ENCODE results near the gene MEX3B. TPM values are rescaled to one million over a fixed set of nuclear protein-coding genes. Genes with fewer than 3 reads are reported as not detected.
"Not testable (repeated sequence)": the region's sequence is repeated elsewhere in the genome, so short reads cannot be mapped to it uniquely, and the experiment has no call there.

The MEX3B gene
- total and polyA plus RNA-seq, 2 donors (not counting 1 experiment from before 2014, with no cell fraction given) = 2.6 to 8.1 TPM

- Histone ChIP-seq H3K9ac (ENCODE audit: insufficient read depth, low read length) (no peak overlapping the region), H3K4me3 (replicated peaks in 1 of 4; ENCODE audit: control extremely low read depth in 1 of 4, insufficient read depth in 1 of 4, low read depth in 3 of 4, low read length in 4 of 4) (no peak overlapping the region), H3K4me1 (ENCODE audit: control insufficient read depth, extremely low read depth, insufficient read depth, low read length) (no peaks in the 10 kb centered on the region), H3K9me3 (ENCODE audit: control insufficient read depth, insufficient read depth, low read depth, low read length) (no peaks in the 10 kb centered on the region), H3K79me2 (ENCODE audit: control insufficient read depth, insufficient read depth, low read length) (no peaks in the 10 kb centered on the region), H3K36me3 (ENCODE audit: control insufficient read depth, insufficient read depth, low read length) (no peaks in the 10 kb centered on the region), H3K27me3 (ENCODE audit: control insufficient read depth, insufficient read depth, low read length) (no peaks in the 10 kb centered on the region), H3K27ac (ENCODE audit: insufficient read depth, low read length) (no peak overlapping the region), H2AFZ (ENCODE audit: low read length) (no peak overlapping the region), H4K20me1 (ENCODE audit: control insufficient read depth, extremely low read depth, insufficient read depth, low read length) (no peaks in the 10 kb centered on the region), H3K4me2 (ENCODE audit: extremely low read depth, insufficient read depth, low read length) (no peak overlapping the region)
- DNase-seq (ENCODE audit: low read depth in 2 of 2) = no peak
- no peak for TF ChIP-seq CTCF (conservative IDR thresholded peaks at IDR 0.05 in 1 of 2, IDR thresholded peaks at IDR 0.05 in 1 of 2; ENCODE audit: low read depth in 1 of 2, low read length in 2 of 2)
- no peak for TF ChIP-seq EZH2 (IDR thresholded peaks at IDR 0.05; ENCODE audit: low read length, missing control alignments)
Observed at GRCh38 chr15:82005239-82005638, 40.6 kb downstream of the MEX3B start.

- Histone ChIP-seq H3K4me1 (ENCODE audit: control insufficient read depth, extremely low read depth, insufficient read depth, low read length) (no peaks in the 10 kb centered on the region), H3K36me3 (ENCODE audit: control insufficient read depth, insufficient read depth, low read length) (no peaks in the 10 kb centered on the region), H3K4me3 (replicated peaks in 1 of 4; ENCODE audit: control extremely low read depth in 1 of 4, insufficient read depth in 1 of 4, low read depth in 3 of 4, low read length in 4 of 4) (no peak overlapping the region), H3K79me2 (ENCODE audit: control insufficient read depth, insufficient read depth, low read length) (no peaks in the 10 kb centered on the region), H3K27me3 (ENCODE audit: control insufficient read depth, insufficient read depth, low read length) (no peaks in the 10 kb centered on the region), H2AFZ (ENCODE audit: low read length) (no peak overlapping the region), H3K9ac (ENCODE audit: insufficient read depth, low read length) (no peak overlapping the region), H3K4me2 (ENCODE audit: extremely low read depth, insufficient read depth, low read length) (no peak overlapping the region), H4K20me1 (ENCODE audit: control insufficient read depth, extremely low read depth, insufficient read depth, low read length) (no peaks in the 10 kb centered on the region), H3K9me3 (ENCODE audit: control insufficient read depth, insufficient read depth, low read depth, low read length) (no peaks in the 10 kb centered on the region), H3K27ac (ENCODE audit: insufficient read depth, low read length) (no peak overlapping the region)
- TF ChIP-seq CTCF (conservative IDR thresholded peaks at IDR 0.05 in 1 of 2, IDR thresholded peaks at IDR 0.05 in 1 of 2; ENCODE audit: low read depth in 1 of 2, low read length in 2 of 2) = no peak
- no peak for TF ChIP-seq EZH2 (IDR thresholded peaks at IDR 0.05; ENCODE audit: low read length, missing control alignments)
- DNase-seq (ENCODE audit: low read depth in 2 of 2) = no peak
Observed at GRCh38 chr15:82003916-82004315, 41.9 kb downstream of the MEX3B start.

GRCh38 chr15:81995081-81995480 lies 50.7 kb downstream of the MEX3B start:
- H3K4me2 ChIP-seq (ENCODE audit: extremely low read depth, insufficient read depth, low read length); H3K27me3 ChIP-seq (ENCODE audit: control insufficient read depth, insufficient read depth, low read length); H4K20me1 ChIP-seq (ENCODE audit: control insufficient read depth, extremely low read depth, insufficient read depth, low read length); H3K9me3 ChIP-seq (ENCODE audit: control insufficient read depth, insufficient read depth, low read depth, low read length); H3K27ac ChIP-seq (ENCODE audit: insufficient read depth, low read length); H3K36me3 ChIP-seq (ENCODE audit: control insufficient read depth, insufficient read depth, low read length); H3K4me3 ChIP-seq (replicated peaks in 1 of 4; ENCODE audit: control extremely low read depth in 1 of 4, insufficient read depth in 1 of 4, low read depth in 3 of 4, low read length in 4 of 4); H3K9ac ChIP-seq (ENCODE audit: insufficient read depth, low read length); DNase-seq (ENCODE audit: low read depth in 2 of 2); H2AFZ ChIP-seq (ENCODE audit: low read length); H3K79me2 ChIP-seq (ENCODE audit: control insufficient read depth, insufficient read depth, low read length); H3K4me1 ChIP-seq (ENCODE audit: control insufficient read depth, extremely low read depth, insufficient read depth, low read length): not testable (repeated sequence)
